ENCODE results near the gene ACOX3.
"Not testable (repeated sequence)": the region's sequence is repeated elsewhere in the genome, so short reads cannot be mapped to it uniquely, and the experiment has no call there.

ACOX3 gene

DNA sequence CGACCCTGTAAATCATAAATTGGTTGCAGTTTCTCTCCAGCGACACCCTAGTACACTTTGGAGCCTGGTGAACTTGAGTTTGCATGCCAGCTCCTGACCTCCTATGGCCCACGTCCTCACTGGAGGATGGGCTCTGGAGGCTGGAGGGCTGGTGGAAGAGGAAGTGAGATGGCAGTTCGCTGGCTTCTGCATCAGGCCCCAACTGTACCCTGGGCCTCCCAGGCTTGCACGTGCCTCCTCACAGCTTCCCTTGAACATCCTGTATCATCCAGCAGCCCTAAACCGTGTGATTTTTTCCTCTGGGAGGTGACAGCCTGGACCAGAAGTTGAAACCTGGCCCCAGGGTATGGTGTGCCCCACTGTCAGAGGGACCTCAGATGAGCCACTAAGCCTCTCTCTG, 92.5 kb downstream of the ACOX3 start:
- DNase-seq, result no peak

DNA sequence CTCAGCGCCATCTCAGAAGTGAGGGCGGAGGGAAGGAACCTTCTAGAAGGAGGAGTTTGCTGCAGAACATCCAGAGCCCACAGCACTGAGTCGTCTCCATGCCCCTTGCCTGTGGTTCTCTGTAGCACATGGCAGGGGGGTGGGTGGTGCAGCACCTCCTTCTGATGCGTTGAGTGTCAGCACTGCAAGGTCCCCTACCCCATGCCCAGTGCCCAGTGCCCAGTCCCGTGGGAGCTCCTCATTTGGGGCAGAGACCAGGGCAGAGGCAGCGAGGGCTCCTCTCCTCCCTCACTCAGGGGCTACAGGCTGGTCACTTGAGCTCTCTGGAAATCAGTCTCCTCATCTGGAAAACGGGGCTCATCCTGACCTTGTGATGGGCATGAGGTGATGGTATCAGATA, 92.9 kb downstream of the ACOX3 start:
- DNase-seq, result no peak

DNA sequence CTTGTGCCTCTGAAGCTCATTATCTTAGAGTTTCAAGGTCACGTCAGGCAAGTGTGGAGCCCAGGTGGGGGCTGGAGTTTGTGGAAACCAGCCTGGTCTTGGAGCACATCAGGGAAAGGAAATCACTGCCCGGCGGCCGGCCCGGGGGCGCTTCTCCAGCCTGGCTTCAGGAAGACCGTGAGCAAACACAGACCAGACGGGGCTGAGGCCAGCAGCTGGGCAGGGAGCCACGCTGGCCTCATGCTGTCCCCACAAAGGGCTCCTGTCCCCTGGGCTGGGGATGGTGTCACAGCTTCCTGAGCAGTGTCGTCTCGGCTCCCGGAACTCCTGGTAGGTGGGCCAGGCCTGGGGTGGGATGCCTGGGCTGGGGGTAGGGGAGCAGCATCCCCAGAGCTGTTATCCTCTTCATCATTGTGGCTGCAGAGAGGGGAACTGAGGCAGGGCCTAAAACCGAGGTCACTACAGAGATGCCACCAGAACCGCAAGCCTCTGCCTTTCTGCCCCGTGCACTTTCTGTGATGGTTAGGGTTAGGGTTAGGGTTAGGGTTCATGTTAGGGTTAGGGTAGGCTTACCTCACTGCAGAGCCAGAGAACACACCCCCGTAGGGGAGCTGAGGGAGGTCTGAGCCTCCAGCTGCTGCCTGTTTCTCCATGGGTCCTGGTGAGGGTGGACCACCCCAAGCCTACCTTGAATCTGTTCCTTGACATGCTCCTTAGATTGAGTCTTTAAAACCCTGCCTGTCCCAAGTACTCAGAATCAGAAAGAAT, 93.5 kb downstream of the ACOX3 start:
- DNase-seq, result no peak

DNA sequence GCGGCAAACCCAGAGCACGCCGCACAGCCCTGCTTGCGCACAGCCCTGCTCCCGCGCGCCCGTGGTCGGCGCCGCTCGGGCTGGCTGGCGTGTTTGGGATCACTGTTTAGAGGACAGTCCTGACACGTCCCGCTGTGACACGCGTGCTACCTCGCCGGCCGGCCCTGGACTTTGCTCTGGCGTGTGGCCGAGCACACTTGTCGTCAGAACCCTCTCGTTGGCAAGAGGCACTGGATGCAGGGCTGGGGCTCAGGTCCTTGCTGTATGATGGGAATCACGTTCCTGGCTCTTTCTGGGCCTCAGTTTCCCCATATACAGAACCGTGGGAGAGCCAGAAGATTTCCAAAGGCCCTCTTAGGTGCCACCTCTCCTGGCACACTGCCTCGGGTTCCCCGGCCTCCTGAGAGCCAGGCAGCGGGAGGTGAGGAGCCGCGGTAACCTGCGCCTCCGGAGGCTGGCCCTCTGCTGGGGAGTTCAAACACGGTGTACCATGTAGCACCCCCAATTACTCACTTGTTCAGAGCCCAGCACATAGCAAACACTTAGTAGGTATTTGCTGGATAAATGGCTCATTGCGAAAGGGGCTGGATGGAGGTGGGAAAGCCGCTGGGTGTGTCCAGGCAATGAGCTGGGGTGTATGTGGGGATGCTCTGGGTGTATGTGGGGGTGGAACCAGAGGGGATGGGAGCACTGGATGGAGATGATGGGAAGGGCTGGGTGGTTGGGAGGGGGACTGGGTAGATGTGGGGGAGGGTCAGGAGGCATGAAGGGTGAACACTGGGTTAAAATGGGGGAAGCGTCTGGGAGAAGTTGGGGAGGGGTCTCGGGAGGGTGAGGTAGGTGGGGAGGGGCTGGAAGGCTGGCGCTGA, 94.3 kb downstream of the ACOX3 start:
- no peak for DNase-seq

DNA sequence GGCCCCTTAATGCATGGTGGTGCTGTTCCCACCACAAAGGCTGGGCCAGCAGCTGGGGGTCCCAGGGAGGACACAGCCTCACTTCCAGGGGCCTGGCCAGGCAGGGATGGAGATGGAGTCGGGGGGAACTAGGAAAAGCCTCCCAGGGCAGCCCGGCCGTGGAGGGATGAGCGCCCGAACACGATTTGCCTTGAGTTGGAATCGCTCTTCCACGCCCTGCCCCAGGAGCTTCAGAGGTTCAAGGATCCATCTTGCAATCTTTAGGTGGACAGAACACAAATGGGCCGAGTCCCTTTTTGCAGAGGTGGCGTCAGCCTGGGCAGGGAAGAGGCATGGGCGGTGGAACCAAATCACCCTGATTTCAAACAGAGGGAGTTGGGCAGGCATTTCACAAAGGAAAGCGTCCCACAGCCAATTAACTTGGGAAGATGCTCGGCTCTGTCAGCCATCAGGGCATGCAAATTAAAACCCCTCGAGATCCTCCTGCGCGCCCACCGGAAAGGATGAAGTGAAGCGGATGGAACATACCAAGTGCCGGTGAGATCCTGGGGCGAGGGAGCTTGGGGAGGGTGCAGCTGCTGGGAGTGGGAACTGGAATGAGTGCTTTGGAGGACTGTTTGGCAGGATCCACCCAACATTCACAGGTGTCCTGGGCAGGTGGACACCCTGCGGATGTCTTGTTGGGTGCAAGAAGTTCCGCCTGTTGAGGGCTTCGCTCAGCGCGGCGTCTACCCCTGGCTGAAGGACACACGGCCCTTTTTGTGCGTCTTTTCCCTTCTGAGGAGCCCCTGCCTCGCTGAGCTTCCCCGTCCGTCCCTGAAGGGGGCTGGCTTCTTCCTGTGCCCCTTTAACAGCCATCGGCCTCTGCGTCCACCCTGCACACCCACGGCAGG, 95.2 kb downstream of the ACOX3 start:
- no peak for DNase-seq

DNA sequence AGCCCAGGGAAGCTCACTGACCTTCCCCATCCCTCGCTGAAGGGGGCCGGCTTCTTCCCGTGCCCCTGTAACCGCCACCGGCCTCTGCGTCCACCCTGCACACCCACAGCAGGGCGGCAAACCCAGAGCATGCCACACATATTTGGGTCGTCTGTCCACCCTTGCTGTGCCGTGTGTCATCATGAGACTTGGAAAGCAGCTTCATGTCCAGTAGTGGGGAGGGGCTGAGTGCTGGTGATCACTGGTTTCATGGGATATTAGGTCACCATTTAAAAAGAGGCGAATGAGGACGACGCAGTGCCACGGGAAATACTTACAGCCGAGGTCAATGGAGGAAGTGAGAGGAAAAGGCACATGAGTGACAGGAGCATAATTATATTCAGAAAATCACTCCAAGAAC, 96.1 kb downstream of the ACOX3 start:
- no peak for DNase-seq

DNA sequence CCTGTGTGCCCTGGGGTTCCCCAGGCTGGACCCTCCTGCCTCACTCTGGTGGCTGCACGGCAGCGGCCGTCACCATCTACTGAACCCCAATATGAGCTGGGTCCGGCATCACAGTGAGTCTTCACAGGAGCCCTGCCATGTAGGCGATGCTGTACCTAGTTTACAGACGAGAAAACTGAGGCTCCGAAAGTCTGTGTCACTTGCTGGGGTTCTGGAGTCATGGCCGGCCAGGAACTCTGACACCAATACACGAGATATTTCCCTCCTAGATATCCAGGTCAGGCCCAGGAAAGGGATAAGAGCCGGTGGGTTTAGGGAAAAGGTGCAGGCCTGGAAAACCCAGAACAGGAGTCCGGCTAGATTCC, 96.6 kb downstream of the ACOX3 start:
- no peak for DNase-seq

DNA sequence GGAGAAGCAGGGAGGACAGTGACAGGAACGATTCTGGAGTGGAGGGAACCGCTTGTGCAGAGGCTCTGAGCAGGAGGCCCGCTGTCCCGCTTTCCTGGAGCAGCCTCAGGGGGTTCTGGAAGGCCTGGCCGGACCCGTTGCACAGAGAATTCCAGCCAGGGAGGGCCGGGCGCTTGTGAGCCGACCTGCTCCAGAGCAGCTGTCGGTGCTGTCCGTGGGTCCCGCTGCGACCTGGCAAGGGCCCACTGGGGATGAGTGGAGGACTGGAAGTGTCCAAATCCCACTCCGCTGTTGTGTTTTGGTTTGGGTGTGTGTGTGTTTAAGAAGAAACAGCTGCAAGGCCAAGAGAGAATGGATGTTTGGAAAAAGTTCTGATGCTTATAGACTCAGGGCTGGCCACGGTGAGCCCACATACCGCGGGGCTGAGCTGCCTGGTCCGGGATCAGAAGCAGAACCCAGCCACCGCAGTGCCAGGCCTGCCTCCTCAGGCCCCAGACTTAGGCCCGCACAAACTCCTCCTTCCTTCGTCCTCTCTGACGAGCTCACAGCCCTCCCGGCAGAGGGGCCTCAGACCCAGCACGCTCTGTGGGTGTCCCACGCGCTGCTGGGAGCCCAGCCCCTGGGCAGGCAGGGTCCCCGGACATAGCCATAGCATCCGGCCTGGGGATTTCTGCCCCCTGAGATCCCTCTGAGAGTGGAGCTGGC, 97.1 kb downstream of the ACOX3 start:
- DNase-seq, result no peak

DNA sequence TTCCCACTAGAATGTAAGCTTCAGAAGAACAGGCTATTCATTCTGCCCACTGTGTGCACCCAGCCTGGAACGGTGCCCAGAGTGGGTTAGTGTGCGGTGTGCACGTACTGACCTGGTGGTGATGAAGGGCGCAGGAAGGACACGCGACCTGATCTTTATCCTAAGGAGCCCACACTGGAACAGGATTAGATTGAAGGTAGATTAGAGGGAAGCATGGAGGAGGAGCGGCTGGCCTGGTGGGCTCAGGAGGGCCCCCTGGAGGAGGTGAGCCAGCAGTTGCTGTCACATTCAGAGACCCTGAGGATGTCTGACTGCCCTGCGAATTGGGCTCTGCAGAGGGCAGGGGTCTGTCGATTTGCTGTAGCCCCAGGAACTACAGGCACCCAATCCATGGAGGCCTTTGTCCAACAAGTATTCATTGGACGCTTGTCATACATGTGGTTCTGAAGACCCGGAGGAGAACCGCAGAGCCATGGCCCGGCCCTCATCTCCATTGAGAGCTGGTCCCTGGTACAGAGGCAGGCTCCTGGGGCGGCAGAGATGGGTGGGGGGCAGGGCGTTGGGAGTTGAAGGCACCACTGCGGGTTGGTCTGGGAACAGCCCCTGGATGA, 97.8 kb downstream of the ACOX3 start:
- DNase-seq, result no peak

DNA sequence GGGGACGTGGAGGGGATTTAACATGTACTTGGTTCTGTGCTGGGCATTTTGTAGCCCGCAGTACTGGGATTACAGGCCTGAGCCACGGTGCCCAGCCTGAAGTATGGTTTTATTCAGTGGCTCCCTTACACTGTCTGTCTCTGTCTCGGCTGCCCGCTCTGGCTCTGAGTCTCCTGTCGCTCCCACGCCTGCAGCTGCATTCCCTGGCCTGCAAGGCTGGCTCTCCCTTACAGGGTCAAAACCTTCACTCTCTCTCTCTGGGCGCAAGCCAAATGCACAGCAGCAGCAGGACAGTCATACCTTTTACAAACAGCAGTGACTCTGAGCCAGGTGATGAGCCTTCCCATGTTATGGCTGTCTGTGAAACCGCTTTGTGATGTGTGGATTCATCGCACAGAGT, 98.8 kb downstream of the ACOX3 start:
- no peak for DNase-seq

DNA sequence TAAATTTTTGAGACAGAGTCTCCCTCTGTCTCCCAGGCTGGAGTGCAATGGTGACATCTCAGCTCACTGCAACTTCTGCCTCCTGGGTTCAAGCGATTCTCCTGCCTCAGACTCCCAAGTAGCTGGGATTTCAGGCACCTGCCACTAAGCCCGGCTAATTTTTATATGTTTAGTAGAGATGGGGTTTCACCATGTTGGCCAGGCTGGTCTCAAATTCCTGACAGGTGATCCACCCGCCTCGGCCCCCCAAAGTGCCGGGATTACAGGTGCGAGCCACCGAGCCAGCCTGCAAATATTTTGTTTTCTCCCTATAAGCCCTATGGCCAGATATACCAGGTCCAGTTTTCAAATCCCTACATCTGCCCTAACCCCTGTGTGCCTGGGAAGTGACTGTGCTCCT, 99.2 kb downstream of the ACOX3 start:
- not testable (repeated sequence) for DNase-seq

DNA sequence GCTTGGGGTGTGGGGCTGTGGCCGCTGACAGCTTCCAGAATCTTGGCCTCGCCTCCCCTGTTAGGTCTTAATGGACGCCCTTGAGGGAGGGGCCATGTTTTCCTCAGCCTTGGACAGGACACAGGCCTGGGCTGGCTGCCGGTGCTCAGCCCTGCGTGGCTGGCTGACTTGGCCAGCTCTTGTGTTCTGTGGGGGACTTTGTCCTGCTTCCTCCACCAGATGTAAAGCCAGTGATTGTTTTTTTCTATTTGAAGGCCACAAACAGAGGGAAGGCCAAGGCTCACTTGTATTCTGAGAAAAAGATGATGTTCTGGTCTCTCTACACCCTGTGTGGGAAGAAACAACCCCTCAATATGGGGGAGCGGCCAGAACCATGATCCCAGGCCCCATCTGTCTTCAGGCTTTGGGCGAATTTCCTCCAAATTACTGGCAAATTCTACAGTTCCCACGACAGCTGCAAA, 99.7 kb downstream of the ACOX3 start:
- DNase-seq, result no peak

DNA sequence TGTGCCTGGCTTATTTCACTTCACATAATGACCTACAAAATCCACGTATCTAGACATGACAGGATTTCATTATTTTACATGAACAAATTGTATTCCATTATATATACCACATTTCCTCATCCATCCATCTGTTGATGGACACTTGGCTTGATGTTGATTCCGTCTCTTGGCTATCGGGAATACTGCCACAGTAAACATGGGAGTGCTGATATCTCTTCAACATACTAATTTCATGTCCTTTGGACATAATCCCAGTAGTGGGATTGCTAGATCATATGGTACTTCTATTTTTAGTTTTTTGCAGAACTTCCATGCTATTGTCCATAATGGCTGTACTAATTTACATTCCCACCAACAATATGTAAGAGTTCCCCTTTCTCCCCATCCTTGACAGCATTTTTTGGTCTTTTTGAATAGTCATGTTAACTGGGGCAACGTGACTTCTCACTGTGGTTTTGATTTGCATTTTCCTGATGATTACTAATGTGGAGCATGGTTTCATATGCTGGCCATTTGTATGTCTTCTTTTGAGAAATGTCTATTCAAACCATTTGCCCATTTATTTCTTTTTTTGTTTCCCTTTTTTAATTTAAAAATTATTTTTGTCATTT, 102.1 kb downstream of the ACOX3 start:
- no peak for DNase-seq

DNA sequence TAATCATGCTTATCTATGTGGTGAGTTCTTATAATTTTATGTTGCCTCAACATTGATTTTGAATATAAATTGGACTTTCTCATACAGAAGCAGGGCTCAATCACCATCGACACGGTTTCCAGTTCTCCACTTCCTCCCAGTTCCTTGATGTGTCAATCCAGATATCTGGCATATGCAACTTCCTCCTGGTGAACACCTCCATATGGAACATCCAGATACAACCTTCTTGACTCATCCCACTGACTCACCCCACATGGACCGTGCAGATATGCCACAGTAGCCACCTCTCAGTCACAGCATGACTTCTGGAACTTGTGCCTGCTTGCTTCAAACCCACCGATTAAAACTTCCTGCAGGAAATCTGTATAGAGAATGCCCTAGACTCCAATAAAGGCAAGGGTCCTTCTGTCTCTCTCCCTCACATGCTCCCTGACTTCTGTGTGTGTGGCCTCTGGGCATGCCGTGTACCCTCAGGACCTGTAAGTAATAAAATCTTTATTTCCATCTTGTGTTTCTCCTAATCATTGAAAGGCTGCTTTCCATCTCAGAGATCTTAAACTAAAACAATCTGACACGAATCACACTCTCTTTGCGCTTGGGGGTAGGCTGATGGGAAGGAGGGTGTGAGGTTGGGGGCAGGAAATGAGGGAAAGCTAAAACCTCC, 104.0 kb downstream of the ACOX3 start:
- DNase-seq, result no peak

DNA sequence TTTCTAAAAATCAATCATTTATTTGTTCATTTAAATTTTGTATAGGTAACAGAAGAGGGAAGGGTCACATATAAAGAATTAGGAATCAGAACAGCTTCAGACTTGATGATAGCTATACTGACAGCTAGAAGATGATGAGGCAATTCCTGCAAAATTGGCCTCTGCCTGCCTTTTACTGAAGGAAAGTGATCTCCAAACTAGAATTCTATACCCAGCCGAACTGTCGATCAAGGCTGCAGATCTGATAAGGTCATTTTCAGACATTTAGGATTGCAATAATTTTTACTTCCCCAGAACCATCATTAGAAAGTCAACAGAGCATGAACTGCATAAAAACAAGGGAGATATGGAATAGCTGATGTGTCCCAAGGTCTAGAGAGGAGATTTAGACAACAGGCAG, 104.7 kb downstream of the ACOX3 start:
- DNase-seq, result no peak

DNA sequence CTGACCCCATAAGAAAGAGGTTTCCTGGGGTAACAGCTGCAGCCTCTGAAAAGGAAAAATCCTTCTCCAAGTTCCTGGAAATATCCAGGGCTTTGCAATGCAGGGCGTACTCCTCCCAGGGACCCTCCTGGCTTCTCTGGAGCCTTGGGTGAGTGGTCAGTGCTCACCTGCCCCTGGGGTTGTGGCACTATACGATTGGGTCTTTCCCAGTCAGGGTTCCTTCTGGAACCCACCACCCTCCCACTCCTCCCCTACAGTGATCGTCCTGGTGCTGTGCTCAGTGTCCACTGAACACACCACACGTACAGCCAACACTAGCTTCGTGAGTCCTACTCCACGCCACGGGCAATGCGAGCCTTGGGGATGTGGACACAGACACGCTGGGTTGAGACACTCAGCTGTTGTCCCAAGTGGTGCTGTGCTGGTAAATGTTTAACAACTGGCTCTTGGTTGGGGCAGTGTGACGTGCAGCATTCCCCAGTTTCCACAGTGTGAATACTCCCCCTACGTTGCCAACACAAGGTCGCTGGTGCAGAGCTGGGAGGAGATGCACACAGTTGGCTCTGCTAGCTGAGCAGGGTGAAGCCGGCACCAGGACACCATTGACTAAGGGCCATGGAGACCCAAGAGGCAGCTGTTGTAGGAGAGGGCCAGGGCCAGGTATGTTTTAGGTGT, 105.6 kb downstream of the ACOX3 start:
- no peak for DNase-seq

DNA sequence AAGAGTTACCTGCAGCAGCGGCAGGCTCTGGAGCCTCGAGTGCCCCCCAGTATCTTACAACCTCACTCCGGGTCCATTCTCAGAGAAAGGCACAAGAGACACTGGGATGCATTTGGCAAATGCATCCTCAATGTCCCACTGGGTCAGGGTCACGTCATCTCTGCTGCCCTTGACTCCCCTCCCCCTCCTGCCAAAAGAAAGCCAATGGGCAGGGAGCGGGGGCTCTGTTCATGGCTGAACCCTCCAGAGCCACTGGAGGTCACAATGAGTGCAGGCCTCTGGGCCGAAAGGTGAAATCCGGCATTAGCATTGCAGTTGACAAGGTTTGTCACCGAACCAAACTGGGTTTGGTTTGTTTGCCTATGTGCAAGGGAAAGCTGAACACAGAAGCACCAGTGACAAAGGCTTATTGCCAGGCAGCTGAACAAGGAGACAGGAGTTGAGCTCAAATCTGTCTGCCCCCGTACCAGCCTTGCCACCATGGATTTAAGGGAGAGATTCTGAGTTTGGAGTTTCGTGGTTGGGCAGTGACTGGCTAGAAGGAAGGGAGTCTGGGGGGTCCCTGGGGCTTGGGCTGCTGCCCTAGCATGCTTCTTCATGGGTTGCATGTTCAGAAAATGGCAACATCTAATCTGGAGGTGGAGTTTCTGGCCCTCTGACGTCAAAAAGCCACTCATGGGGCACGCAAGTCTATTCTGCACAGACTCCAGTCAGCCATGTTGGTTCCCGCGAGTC, 106.6 kb downstream of the ACOX3 start:
- no peak for DNase-seq

DNA sequence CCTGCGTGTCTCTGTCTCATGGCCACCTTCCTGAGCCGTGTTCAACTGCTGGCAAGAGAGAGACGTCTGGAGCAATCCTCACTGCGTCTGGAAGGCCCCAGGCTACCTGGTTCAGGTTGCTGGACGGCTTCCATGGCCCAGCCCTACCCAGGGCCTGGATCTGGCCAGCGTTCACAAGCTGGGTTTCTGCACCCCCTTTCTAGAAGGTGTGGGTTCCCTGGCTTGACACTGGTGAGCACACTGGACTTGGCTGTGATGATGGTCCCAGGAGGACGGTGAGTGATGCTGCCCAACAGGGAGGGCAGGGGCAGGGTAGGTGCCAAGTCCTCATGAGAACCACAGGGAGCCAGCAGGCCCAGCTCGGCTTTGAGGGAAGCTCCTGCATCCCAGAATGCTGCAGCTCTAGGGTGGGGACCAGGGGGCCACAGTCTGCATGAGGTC, 107.6 kb downstream of the ACOX3 start:
- DNase-seq, result no peak

DNA sequence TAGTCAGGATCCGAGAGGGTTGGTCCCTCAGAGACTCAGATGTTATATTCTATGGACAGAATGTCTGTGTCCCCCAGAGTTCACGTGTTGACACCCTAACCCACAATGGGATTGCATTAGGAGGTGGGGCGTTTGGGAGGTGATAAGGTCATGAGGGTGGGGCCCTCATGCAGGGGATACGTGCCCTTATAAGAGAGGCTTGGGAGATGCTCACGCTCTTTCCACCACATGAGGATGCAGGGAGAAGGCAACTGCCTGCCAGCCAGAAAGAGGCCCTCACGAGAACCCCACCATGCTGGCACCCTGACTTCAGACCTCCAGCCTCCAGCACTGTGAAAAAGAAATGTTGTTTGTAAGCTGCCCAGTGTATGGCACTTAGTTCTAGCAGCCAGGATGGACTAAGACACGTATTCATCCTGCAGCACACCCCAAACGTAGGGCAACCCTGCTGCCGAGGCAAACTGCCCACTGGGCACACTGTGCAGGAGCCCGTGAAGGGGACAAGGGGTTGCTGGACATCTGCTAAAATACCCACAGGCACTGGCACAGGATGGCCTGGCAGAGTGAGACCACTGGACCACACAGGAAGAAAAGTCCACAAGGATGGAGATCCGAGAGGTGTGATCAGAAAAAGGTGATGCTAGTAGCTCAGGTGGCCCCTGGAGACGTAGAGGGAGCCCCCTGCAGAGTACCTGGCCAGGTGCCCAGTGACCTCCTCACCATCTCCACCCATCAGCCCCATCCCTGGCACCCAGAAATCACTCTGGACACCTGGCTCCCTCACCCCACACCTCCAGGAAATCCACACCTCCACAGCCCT, 108.3 kb downstream of the ACOX3 start:
- DNase-seq, result no peak
